PC-9 (cell line): Measurements from ENCODE around the gene STUB1. TPM values are rescaled to one million over a fixed set of nuclear protein-coding genes. Genes with fewer than 3 reads are reported as not detected.

Source experiments
- BruUV-seq: library from RNA; stranded (reverse); fragments of 400-500 nt; replicated peaks from 2 replicates; lab custom pipeline; 2021; lab: Mats Ljungman, UMichigan
- CTCF ChIA-PET: fragments of 300-600 bp; sonication (Branson Sonifier 250); formaldehyde crosslinking; loops from one replicate; lab custom pipeline; 2022; ENCODE audit warnings: antibody characterized with exemption; lab: Charles Lee
- POLR2A ChIA-PET: fragments of 300-600 bp; sonication (Branson Sonifier 250); formaldehyde crosslinking; loops from one replicate; lab custom pipeline; 2022; ENCODE audit warnings: antibody characterized with exemption; ENCODE audit not compliant: unreplicated experiment; lab: Charles Lee
- DNase-seq, 2 experiments: peaks; one replicate each; pipeline versions ENCODE4 v3.0.0 to v3.0.0-alpha.2; 2015 to 2022; ENCODE audit warnings: mixed read lengths in 1 of 2
- H2AFZ ChIP-seq: fragments of 200-600 bp; sonication (generic); 2 replicates; pipeline ENCODE4 v1.8.1; 2017; ENCODE audit warnings: antibody characterized with exemption
- H3F3A ChIP-seq: fragments of 200-600 bp; sonication (generic); 2 replicates; pipeline ENCODE4 v1.8.1; 2017; ENCODE audit warnings: antibody characterized with exemption, mild to moderate bottlenecking, low read depth; ENCODE audit not compliant: insufficient read depth
- H3K27ac ChIP-seq: fragments of 200-600 bp; sonication (generic); 2 replicates; pipeline ENCODE4 v1.6.1; 2016; ENCODE audit warnings: mixed run types
- H3K27me3 ChIP-seq: fragments of 200-600 bp; sonication (generic); 2 replicates; pipeline ENCODE4 v1.6.1; 2016; ENCODE audit warnings: low read depth, mixed run types; ENCODE audit not compliant: insufficient read depth
- H3K36me3 ChIP-seq: fragments of 200-600 bp; sonication (generic); 2 replicates; pipeline ENCODE4 v1.6.1; 2016; ENCODE audit warnings: low read depth, mixed run types
- H3K4me1 ChIP-seq: fragments of 200-600 bp; sonication (generic); replicated peaks from 2 replicates; pipeline ENCODE4 v1.6.1; 2016; ENCODE audit warnings: mixed run types; ENCODE audit not compliant: insufficient read depth
- H3K4me2 ChIP-seq: fragments of 200-600 bp; sonication (generic); 2 replicates; pipeline ENCODE4 v1.6.1; 2017; ENCODE audit warnings: mixed run types
- H3K4me3 ChIP-seq: fragments of 200-600 bp; sonication (generic); 2 replicates; pipeline ENCODE4 v1.6.1; 2016; ENCODE audit warnings: mixed run types
- H3K79me2 ChIP-seq: fragments of 200-600 bp; sonication (generic); 2 replicates; pipeline ENCODE4 v1.6.1; 2017; ENCODE audit warnings: low read depth, mixed run types
- H3K9me2 ChIP-seq: fragments of 200-600 bp; sonication (generic); 2 replicates; pipeline ENCODE4 v1.8.1; 2017; ENCODE audit warnings: mild to moderate bottlenecking; ENCODE audit not compliant: insufficient read depth
- H3K9me3 ChIP-seq: fragments of 200-600 bp; sonication (generic); 2 replicates; pipeline ENCODE4 v1.8.1; 2016; ENCODE audit warnings: low read depth; ENCODE audit not compliant: insufficient read depth
- H4K20me1 ChIP-seq: fragments of 200-600 bp; sonication (generic); 2 replicates; pipeline ENCODE4 v1.8.1; 2017; ENCODE audit not compliant: insufficient read depth
- EZH2 ChIP-seq: fragments of 200-600 bp; sonication (generic); IDR thresholded peaks from 2 replicates; pipeline ENCODE4 v1.8.0; 2017; ENCODE audit warnings: antibody characterized with exemption, low read depth
- intact Hi-C: fragments of 100-400 bp; cut with micrococcal nuclease; formaldehyde crosslinking; loops from one replicate; pipeline ENCODE4 v1.10.0; 2022; ENCODE audit not compliant: unreplicated experiment
- total RNA-seq: library from RNA; stranded (reverse); gene quantifications from 2 replicates; pipeline ENCODE4 v1.2.3, GENCODE V29; 2021
- TF ChIP-seq, protein P1 (sequence below): fragments of 200-600 bp; sonication (generic); conservative IDR thresholded peaks from 2 replicates; pipeline ENCODE4 v1.6.1; 2017; ENCODE audit warnings: mixed run types, antibody characterized with exemption, mild to moderate bottlenecking, moderate library complexity

STUB1 gene
- total RNA-seq, 1 experiment from 2014 or later, result 174 TPM

DNA sequence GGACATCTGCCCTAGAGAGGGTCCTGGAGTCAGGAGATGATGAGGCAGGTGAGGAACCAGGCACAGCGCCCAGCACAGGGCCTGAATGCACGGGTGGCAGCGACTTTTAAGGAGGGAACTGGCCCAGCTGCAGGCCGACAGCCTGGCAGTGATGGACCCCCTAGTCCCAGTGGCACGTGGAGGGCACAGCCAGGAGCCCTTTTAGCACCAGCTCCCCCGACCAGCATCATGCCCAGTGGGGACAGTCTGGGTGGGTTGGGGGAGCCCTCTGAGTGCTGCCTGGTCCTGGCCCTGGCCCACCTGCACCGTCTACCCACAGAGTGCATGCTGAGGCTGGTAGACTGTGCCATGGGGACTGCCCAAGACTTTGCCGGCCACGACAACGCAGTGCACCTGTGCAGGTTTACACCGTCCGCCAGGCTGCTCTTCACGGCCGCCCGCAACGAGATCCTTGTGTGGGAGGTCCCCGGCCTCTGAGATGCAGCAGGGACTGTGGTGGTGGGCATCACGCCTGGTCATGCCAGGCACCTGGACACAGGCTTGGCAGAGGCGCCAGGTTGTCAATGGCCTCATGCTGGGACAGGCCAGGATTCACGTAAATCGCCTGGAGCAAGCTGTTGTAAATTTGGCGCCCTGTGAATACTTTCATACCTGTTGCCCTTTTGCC is 13.0 kb upstream of the STUB1 start:
- ChIA-PET CTCF (interaction anchor here (0.6 kb wide), 1 partner anchor 140 kb away, joined by 3 read pairs; no protein-coding TSS in a partner anchor), POLR2A (interaction anchor here (0.6 kb wide), 1 partner anchor 14 kb away, joined by 7 read pairs; no protein-coding TSS in a partner anchor)
- Histone ChIP-seq H3F3A (peaks cover 16% of the 10 kb centered on the region; the same call in 1 of the 2 replicates), H3K4me1 (peaks cover 9% of the 10 kb centered on the region; the same call in 1 of the 2 replicates), H2AFZ (no peak overlapping the region), H3K27ac (no peak overlapping the region), H3K9me2 (no peaks in the 10 kb centered on the region), H4K20me1 (no peaks in the 10 kb centered on the region; the same call in 1 of the 2 replicates), H3K4me3 (no peak overlapping the region), H3K27me3 (no peaks in the 10 kb centered on the region), H3K4me2 (peak overlapping the region; percentile 9), H3K36me3 (no peaks in the 10 kb centered on the region), H3K9me3 (no peaks in the 10 kb centered on the region), H3K79me2 (peaks cover 21% of the 10 kb centered on the region)
- TF ChIP-seq EZH2, result no peak
- TF ChIP-seq, protein P1, sequence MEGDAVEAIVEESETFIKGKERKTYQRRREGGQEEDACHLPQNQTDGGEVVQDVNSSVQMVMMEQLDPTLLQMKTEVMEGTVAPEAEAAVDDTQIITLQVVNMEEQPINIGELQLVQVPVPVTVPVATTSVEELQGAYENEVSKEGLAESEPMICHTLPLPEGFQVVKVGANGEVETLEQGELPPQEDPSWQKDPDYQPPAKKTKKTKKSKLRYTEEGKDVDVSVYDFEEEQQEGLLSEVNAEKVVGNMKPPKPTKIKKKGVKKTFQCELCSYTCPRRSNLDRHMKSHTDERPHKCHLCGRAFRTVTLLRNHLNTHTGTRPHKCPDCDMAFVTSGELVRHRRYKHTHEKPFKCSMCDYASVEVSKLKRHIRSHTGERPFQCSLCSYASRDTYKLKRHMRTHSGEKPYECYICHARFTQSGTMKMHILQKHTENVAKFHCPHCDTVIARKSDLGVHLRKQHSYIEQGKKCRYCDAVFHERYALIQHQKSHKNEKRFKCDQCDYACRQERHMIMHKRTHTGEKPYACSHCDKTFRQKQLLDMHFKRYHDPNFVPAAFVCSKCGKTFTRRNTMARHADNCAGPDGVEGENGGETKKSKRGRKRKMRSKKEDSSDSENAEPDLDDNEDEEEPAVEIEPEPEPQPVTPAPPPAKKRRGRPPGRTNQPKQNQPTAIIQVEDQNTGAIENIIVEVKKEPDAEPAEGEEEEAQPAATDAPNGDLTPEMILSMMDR, result no peak
- DNase-seq, result no peak
- intact Hi-C loops, result loop anchor here (5.0 kb wide), 1 partner anchor 40 kb away; no protein-coding TSS in a partner anchor
- BruUV-seq, result no TSS peak

GRCh38 chr16:667780-668518 is 12.3 kb upstream of the STUB1 start, which contains the start of gene RHOT2:
Gene RHOT2 (plus strand): TSS chr16:668132. CDS start chr16:668200, 68 bp downstream.
- no peaks in the 10 kb centered on the region for H3K9me3 ChIP-seq
- H3K36me3 ChIP-seq, result no peaks in the 10 kb centered on the region
- POLR2A ChIA-PET, result interaction anchor here (0.6 kb wide), 1 partner anchor 14 kb away, joined by 7 read pairs; no protein-coding TSS in a partner anchor
- no peak for TF ChIP-seq EZH2
- TF ChIP-seq, protein P1, result peak; percentile 72
- peaks cover 16% of the 10 kb centered on the region; the same call in 1 of the 2 replicates for H3F3A ChIP-seq
- peaks cover 21% of the 10 kb centered on the region for H3K79me2 ChIP-seq
- CTCF ChIA-PET, result interaction anchor here (0.5 to 0.6 kb wide), 2 partner anchors 139 to 271 kb away, joined by 3 to 6 read pairs; partner anchors contain the start of gene NME4
- peak; percentile 77 to 97 for DNase-seq
- H3K4me2 ChIP-seq, result peak within 1 kb of the TSS; percentile 96
- intact Hi-C loops, result loop anchor here (5.0 kb wide), 1 partner anchor 41 kb away; no protein-coding TSS in a partner anchor
- peaks cover 9% of the 10 kb centered on the region; the same call in 1 of the 2 replicates for H3K4me1 ChIP-seq
- no peaks in the 10 kb centered on the region for H3K9me2 ChIP-seq
- peak within 1 kb of the TSS; percentile 88 for H3K4me3 ChIP-seq
- 0 out of 2 replicates have a peak within 1 kb of the TSS, but pooled peaks have one; percentile 16 for H3K27ac ChIP-seq
- BruUV-seq, result no TSS peak
- H2AFZ ChIP-seq, result peak within 1 kb of the TSS; percentile 85
- H4K20me1 ChIP-seq, result no peaks in the 10 kb centered on the region; the same call in 1 of the 2 replicates
- H3K27me3 ChIP-seq, result no peaks in the 10 kb centered on the region
